Measurements from ENCODE around the gene MBD6.

MBD6 gene

DNA sequence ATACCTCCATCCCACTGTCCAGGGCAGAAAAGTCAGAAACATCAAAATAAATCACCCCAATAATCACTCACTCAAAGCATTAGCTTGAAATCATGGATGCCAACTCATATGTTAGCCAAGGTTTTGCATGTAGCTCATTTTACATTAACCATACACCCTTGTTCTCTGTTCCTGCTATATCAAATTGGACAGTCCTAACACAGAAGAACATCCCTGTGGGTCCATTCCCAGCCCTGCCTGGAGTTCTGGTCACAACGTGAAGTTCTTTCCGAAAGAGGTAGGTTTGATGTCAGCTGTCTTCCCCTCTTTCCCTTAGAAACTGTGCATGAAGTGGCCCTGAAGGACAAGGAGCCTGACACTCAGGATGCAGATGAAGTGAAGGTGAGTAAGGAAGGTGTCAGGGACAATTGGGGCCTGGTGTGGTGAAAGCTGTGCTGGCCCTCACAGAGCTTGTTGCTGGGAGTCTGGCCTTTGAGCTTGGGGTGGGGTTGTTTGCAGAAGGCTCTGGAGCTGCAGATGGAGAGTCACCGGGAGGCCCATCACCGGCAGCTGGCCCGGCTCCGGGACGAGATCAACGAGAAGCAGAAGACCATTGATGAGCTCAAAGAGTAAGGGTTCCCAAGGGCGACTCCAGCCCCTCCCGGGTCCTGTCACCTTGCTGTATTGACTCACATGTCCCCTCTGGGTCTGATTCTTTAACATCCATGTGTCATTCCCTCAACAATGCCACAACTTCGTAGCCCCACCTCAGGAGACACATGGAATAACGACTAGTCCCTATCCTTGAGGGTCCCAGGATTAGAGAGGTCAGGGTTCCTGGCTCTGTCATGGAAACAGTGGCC, 53.4 kb downstream of the MBD6 start:
- H3K36me3 ChIP-seq (ENCODE audit: control insufficient read depth, insufficient read depth, low read length), result no peaks in the 10 kb centered on the region
- no peak for DNase-seq

DNA sequence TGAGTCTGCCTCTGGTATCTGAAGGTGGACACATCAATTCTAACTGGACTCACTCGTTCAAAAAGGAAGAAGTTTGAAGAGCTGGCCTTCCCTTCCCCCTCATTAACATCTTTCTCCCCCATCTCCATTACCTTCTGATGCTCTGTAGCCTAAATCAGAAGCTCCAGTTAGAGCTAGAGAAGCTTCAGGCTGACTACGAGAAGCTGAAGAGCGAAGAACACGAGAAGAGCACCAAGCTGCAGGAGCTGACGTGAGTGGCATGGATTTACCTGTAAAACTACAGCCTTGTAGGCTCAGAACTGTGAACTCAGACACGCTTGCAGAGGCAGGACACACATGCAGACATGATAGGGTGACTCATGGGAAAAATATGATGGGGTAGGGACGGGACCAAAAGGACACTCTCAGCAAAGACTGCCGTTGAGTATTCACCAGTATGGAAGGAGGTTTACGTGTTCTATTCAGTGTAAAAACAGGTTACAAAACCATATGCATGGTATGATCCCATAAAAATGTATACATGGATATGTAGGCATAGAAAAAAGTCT, 54.1 kb downstream of the MBD6 start:
- Histone ChIP-seq H3K4me1 (ENCODE audit: control insufficient read depth, insufficient read depth, low read length, poor library complexity, severe bottlenecking) (no peaks in the 10 kb centered on the region), H3K27ac (ENCODE audit: insufficient read depth, low read length, poor library complexity, severe bottlenecking) (no peak overlapping the region), H3K36me3 (ENCODE audit: control insufficient read depth, insufficient read depth, low read length) (no peaks in the 10 kb centered on the region), H3K4me3 (ENCODE audit: insufficient read depth, low read depth, low read length, poor library complexity, severe bottlenecking) (no peak overlapping the region), H3K9me3 (ENCODE audit: control insufficient read depth, low read length) (no peaks in the 10 kb centered on the region), H3K27me3 (replicated peaks; ENCODE audit: control insufficient read depth, insufficient read depth, low read length, poor library complexity, severe bottlenecking) (no peaks in the 10 kb centered on the region)
- no peak for DNase-seq

More for the DNA sequence above, 53.4 kb downstream of the MBD6 start:
- no peak overlapping the region for H3K27ac ChIP-seq (ENCODE audit: insufficient read depth, low read length, poor library complexity, severe bottlenecking)
- H3K27me3 ChIP-seq (replicated peaks; ENCODE audit: control insufficient read depth, insufficient read depth, low read length, poor library complexity, severe bottlenecking), result no peaks in the 10 kb centered on the region
- H3K4me1 ChIP-seq (ENCODE audit: control insufficient read depth, insufficient read depth, low read length, poor library complexity, severe bottlenecking), result no peaks in the 10 kb centered on the region
- H3K9me3 ChIP-seq (ENCODE audit: control insufficient read depth, low read length), result no peaks in the 10 kb centered on the region
- no peak overlapping the region for H3K4me3 ChIP-seq (ENCODE audit: insufficient read depth, low read depth, low read length, poor library complexity, severe bottlenecking)

DNA sequence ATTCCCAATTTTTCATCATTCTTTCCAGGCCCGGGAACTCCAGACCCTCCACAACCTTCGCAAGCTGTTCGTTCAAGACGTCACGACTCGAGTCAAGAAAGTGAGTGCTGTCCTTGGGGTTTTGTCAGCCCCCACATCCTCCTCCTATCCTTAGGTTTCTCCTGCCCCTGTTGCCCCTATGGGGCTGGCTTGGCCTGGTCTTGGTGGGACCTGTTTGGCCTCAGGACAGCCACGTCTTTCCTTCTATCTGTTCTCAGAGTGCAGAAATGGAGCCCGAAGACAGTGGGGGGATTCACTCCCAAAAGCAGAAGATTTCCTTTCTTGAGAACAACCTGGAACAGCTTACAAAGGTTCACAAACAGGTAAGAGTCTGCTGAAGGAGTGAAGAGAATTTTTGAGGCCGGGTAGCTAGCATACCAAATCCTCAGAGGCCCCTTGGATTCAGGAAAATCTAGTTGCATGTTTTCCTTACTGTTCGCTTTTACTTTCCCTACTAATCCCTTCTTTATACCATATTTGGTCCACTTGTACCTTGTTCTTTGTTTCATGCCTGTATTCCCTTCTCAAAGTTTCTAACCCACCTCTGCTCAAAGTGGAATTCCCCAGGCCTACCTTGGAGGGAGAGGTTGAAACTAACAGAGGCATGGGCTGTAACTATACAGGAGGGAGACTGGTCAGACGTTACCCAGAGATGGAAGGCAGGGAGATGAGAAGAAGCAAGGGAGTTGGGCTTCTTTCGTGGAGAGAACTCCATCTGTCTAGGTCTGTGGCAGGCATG, 55.5 kb downstream of the MBD6 start:
- no peak overlapping the region for H3K4me3 ChIP-seq (ENCODE audit: insufficient read depth, low read depth, low read length, poor library complexity, severe bottlenecking)
- no peaks in the 10 kb centered on the region for H3K4me1 ChIP-seq (ENCODE audit: control insufficient read depth, insufficient read depth, low read length, poor library complexity, severe bottlenecking)
- no peaks in the 10 kb centered on the region for H3K27me3 ChIP-seq (replicated peaks; ENCODE audit: control insufficient read depth, insufficient read depth, low read length, poor library complexity, severe bottlenecking)
- H3K27ac ChIP-seq (ENCODE audit: insufficient read depth, low read length, poor library complexity, severe bottlenecking), result no peak overlapping the region
- no peak for DNase-seq
- H3K36me3 ChIP-seq (ENCODE audit: control insufficient read depth, insufficient read depth, low read length), result no peaks in the 10 kb centered on the region
- H3K9me3 ChIP-seq (ENCODE audit: control insufficient read depth, low read length), result no peaks in the 10 kb centered on the region

DNA sequence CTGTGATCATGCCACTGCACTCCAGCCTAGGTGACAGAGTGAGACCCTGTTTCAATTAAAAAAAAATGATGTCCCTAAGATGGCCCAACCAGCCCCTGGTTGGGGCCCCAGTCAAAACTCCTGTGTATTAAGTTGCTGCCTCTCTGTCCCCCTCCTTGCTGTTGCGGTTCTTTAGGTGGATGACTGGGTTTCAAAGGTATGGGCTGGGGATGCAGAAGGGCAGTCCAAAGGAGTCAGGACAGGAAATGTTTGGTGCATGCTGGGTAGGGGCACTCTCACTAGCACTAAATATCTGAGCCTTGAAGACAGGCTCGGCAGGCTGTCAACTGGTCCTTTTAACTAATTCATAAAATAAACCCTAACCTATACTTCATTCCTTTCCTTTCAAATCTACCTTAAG, 56.4 kb downstream of the MBD6 start:
- no peak for DNase-seq
- H3K27ac ChIP-seq (ENCODE audit: insufficient read depth, low read length, poor library complexity, severe bottlenecking), result no peak overlapping the region
- no peaks in the 10 kb centered on the region for H3K9me3 ChIP-seq (ENCODE audit: control insufficient read depth, low read length)
- no peaks in the 10 kb centered on the region for H3K4me1 ChIP-seq (ENCODE audit: control insufficient read depth, insufficient read depth, low read length, poor library complexity, severe bottlenecking)
- H3K27me3 ChIP-seq (replicated peaks; ENCODE audit: control insufficient read depth, insufficient read depth, low read length, poor library complexity, severe bottlenecking), result no peaks in the 10 kb centered on the region
- H3K36me3 ChIP-seq (ENCODE audit: control insufficient read depth, insufficient read depth, low read length), result no peaks in the 10 kb centered on the region
- H3K4me3 ChIP-seq (ENCODE audit: insufficient read depth, low read depth, low read length, poor library complexity, severe bottlenecking), result no peak overlapping the region

Data from effector memory CD4-positive, alpha-beta T cell (primary cell).